Fibroblast of skin of back (primary cell): ENCODE data around the gene RPSA.
"Not testable (repeated sequence)": the region's sequence is repeated elsewhere in the genome, so short reads cannot be mapped to it uniquely, and the experiment has no call there.

Experiments
- DNase-seq: peaks from one replicate; pipeline ENCODE4 v3.0.0-alpha.2; 2013

The RPSA gene

GRCh38 chr3:39457361-39457760, 50.8 kb downstream of the RPSA start:
- DNase-seq, result no peak

GRCh38 chr3:39458579-39458978, 52.1 kb downstream of the RPSA start:
- not testable (repeated sequence) for DNase-seq

- DNase-seq, result no peak
These were observed 54.2 kb downstream of the RPSA start for GRCh38 chr3:39460677-39461076.
